ENCODE data around the gene PIPOX.

- TF ChIP-seq, protein P1, sequence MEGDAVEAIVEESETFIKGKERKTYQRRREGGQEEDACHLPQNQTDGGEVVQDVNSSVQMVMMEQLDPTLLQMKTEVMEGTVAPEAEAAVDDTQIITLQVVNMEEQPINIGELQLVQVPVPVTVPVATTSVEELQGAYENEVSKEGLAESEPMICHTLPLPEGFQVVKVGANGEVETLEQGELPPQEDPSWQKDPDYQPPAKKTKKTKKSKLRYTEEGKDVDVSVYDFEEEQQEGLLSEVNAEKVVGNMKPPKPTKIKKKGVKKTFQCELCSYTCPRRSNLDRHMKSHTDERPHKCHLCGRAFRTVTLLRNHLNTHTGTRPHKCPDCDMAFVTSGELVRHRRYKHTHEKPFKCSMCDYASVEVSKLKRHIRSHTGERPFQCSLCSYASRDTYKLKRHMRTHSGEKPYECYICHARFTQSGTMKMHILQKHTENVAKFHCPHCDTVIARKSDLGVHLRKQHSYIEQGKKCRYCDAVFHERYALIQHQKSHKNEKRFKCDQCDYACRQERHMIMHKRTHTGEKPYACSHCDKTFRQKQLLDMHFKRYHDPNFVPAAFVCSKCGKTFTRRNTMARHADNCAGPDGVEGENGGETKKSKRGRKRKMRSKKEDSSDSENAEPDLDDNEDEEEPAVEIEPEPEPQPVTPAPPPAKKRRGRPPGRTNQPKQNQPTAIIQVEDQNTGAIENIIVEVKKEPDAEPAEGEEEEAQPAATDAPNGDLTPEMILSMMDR (IDR thresholded peaks at IDR 0.05; ENCODE audit: insufficient read depth, low read length), result no peak
- TF ChIP-seq GABPA (IDR thresholded peaks at IDR 0.05; ENCODE audit: low read depth) (no peak), REST (IDR thresholded peaks at IDR 0.05; ENCODE audit: insufficient replicate concordance, low read depth) (no peak), POLR2AphosphoS5 (IDR thresholded peaks at IDR 0.05; ENCODE audit: low read depth) (no peak), SPI1 (IDR thresholded peaks at IDR 0.05; ENCODE audit: borderline replicate concordance, low read depth) (no peak)
These were observed 6.4 kb upstream of the PIPOX start for GRCh38 chr17:29036584-29036983.

Measured in HL-60 (cell line).